Hematopoietic multipotent progenitor cell treated with erythropoietin and hydrocortisone succinate and interleukin-3 and kit ligand, for 8 days (in vitro differentiated cells): Measurements from ENCODE around the gene FKBP6.
"Not testable (repeated sequence)": the region's sequence is repeated elsewhere in the genome, so short reads cannot be mapped to it uniquely, and the experiment has no call there.

Source experiments
- DNase-seq: peaks from one replicate; pipeline ENCODE4 v3.0.0-alpha.2; 2015

The FKBP6 gene

GRCh38 chr7:73324081-73324845 lies 3.7 kb upstream of the FKBP6 start:
- DNase-seq, result peak; percentile 53

GRCh38 chr7:73325424-73325823 lies 2.5 kb upstream of the FKBP6 start:
- DNase-seq, result not testable (repeated sequence)

- not testable (repeated sequence) for DNase-seq
Observed at GRCh38 chr7:73327449-73327848, 512 bp upstream of the FKBP6 start.

- no peak for DNase-seq
Observed at GRCh38 chr7:73328696-73329095, 735 bp downstream of the FKBP6 start.

GRCh38 chr7:73329861-73330581 lies 2.1 kb downstream of the FKBP6 start:
- no peak for DNase-seq

- DNase-seq, result no peak
Observed at GRCh38 chr7:73330772-73331171, 2.8 kb downstream of the FKBP6 start.

- no peak for DNase-seq
Observed at GRCh38 chr7:73332447-73332846, 4.5 kb downstream of the FKBP6 start.

GRCh38 chr7:73338321-73338720 lies 10.4 kb downstream of the FKBP6 start:
- no peak for DNase-seq

- DNase-seq, result no peak
Observed at GRCh38 chr7:73340514-73340913, 12.6 kb downstream of the FKBP6 start.

GRCh38 chr7:73341877-73342276 lies 13.9 kb downstream of the FKBP6 start:
- DNase-seq, result no peak

- DNase-seq, result no peak
Observed at GRCh38 chr7:73342645-73343044, 14.7 kb downstream of the FKBP6 start.

- DNase-seq, result no peak
Observed at GRCh38 chr7:73343671-73344380, 15.9 kb downstream of the FKBP6 start.

- no peak for DNase-seq
Observed at GRCh38 chr7:73345538-73345937, 17.6 kb downstream of the FKBP6 start.

GRCh38 chr7:73345951-73346350 lies 18.0 kb downstream of the FKBP6 start:
- no peak for DNase-seq

GRCh38 chr7:73349763-73350162 lies 21.8 kb downstream of the FKBP6 start:
- no peak for DNase-seq

- DNase-seq, result no peak
Observed at GRCh38 chr7:73350306-73351068, 22.5 kb downstream of the FKBP6 start.

GRCh38 chr7:73351447-73352167 lies 23.6 kb downstream of the FKBP6 start:
- DNase-seq, result no peak

- no peak for DNase-seq
Observed at GRCh38 chr7:73352784-73353183, 24.8 kb downstream of the FKBP6 start.

GRCh38 chr7:73353243-73353642 lies 25.3 kb downstream of the FKBP6 start:
- DNase-seq, result no peak

- DNase-seq, result no peak
Observed at GRCh38 chr7:73354196-73354595, 26.2 kb downstream of the FKBP6 start.

- no peak for DNase-seq
Observed at GRCh38 chr7:73354821-73355220, 26.9 kb downstream of the FKBP6 start.

GRCh38 chr7:73356159-73356558 lies 28.2 kb downstream of the FKBP6 start:
- no peak for DNase-seq
